ENCODE data around the gene NFILZ.
A peak's percentile ranks its signal among the peaks of the same experiment; 100 is the strongest.

The NFILZ gene

GRCh38 chr19:8629996-8630683 lies at the start of gene NFILZ:
TSS of gene NFILZ (plus strand) at chr19:8630633. CDS start at chr19:8676766, 46,133 bp downstream.
- no peak for DNase-seq

GRCh38 chr19:8580710-8581281 lies 49.6 kb upstream of the NFILZ start:
- peak; percentile 79 for DNase-seq

GRCh38 chr19:8584965-8585893 lies 45.2 kb upstream of the NFILZ start:
- no peak for DNase-seq

- DNase-seq = peak; percentile 64
Observed at GRCh38 chr19:8585894-8586750, 44.3 kb upstream of the NFILZ start.

- DNase-seq = no peak
Observed at GRCh38 chr19:8589177-8589714, 41.2 kb upstream of the NFILZ start.

- DNase-seq = peak; percentile 97
Observed at GRCh38 chr19:8592231-8593009, 38.0 kb upstream of the NFILZ start.

- no peak for DNase-seq
Observed at GRCh38 chr19:8593931-8594330, 36.5 kb upstream of the NFILZ start.

GRCh38 chr19:8595651-8596050 lies 34.8 kb upstream of the NFILZ start:
- DNase-seq = no peak

- no peak for DNase-seq
Observed at GRCh38 chr19:8596168-8596567, 34.3 kb upstream of the NFILZ start.

- no peak for DNase-seq
Observed at GRCh38 chr19:8600064-8600463, 30.4 kb upstream of the NFILZ start.

- no peak for DNase-seq
Observed at GRCh38 chr19:8600816-8601215, 29.6 kb upstream of the NFILZ start.

- no peak for DNase-seq
Observed at GRCh38 chr19:8601796-8602195, 28.6 kb upstream of the NFILZ start.

GRCh38 chr19:8605514-8605913 lies 24.9 kb upstream of the NFILZ start:
- no peak for DNase-seq

- DNase-seq = peak; percentile 21
Observed at GRCh38 chr19:8607386-8607785, 23.0 kb upstream of the NFILZ start.

- DNase-seq = no peak
Observed at GRCh38 chr19:8608941-8609278, 21.5 kb upstream of the NFILZ start.

GRCh38 chr19:8609279-8610040 lies 21.0 kb upstream of the NFILZ start:
- peak; percentile 50 for DNase-seq

GRCh38 chr19:8610041-8610935 lies 20.1 kb upstream of the NFILZ start, which contains the start of gene ADAMTS10:
TSS of gene ADAMTS10 (minus strand) at chr19:8610715. CDS start at chr19:8605710, 5,005 bp downstream.
- DNase-seq = peak; percentile 21

GRCh38 chr19:8610936-8611300 lies 19.5 kb upstream of the NFILZ start:
- no peak for DNase-seq

GRCh38 chr19:8611391-8611876 lies 19.0 kb upstream of the NFILZ start:
- peak; percentile 50 for DNase-seq
